Measurements from ENCODE around the gene ZNF629.

ZNF629 gene

DNA sequence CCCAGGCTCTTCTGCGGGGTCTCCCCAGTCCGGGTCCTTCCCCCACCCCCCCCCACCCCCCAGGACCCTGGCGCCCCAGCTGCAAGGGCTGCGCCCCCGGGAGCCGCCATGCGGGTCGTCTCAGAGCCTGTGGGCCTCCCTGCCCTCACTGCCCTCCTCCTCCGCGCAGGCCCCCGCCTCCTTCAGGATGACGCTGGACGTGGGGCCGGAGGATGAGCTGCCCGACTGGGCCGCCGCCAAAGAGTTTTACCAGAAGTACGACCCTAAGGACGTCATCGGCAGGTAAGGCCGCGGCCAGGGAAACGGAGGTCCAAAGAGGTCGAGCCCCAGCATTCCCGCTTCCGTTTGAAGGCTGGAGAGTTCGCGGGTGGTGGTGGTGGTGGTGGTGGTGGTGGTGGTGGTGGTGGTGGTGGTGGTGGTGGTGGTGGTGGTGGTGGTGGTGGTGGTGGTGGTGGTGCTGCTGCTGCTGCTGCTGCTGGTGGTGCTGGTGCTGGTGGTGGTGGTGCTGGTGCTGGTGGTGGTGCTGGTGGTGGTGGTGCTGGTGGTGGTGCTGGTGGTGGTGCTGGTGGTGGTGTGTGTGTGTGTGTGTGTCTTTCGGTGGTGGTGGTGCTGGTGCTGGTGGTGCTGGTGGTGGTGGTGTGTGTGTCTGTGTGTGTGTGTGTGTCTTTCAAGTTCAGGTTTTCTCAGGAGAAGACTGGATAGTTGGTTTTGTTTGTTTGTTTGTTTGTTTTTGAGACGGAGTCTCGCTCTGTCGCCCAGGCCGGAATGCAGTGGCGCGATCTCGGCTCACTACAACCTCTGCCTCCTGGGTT, 38.2 kb downstream of the ZNF629 start:
- no peak for DNase-seq (ENCODE audit: low read depth)

DNA sequence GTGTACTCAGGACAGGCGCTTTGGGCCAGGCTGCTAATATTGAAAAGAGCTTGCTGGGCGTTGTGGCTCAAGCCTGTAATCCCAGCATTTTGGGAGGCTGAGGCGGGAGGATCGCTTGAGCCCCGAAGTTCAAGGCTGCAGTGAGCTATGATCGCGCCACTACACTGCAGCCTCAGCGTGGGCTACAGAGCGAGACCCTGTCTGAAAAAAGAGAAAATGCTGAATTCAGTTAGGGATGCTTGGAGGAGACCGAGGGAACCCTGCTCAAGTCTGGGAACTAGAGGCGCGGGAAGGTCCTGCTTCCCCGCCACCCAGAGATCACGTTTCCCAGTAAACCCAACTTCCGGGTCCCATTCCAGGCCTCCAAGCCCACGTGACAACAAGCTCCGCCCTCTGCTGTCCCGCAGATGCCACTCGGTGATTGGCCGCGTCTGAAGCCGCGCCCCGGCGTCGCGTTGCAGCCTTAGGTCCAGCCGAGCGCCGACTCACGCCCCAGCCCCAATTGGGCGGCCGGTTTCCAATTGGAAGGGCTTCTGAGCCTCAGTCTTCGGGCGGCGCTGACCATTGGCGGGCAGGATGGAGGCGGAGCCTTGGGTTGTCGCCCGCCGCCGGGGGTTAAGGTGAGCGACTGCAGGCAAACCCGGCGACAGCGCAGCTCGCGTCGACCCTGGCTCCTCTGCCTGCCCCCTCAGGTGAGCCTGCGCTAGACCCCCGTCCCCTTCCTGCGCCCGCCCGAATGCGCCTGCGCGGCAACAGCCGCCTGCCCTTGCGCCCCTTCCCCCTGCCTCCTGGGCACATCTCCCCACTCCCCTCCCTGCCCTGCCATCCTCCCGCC, 39.0 kb downstream of the ZNF629 start, which contains the start of gene PHKG2:
PHKG2 (plus strand) TSS at position 627 of the 835 bp plus-strand sequence. CDS start 396 bp downstream, outside the sequence.
- DNase-seq (ENCODE audit: low read depth) = peak; percentile 95

DNA sequence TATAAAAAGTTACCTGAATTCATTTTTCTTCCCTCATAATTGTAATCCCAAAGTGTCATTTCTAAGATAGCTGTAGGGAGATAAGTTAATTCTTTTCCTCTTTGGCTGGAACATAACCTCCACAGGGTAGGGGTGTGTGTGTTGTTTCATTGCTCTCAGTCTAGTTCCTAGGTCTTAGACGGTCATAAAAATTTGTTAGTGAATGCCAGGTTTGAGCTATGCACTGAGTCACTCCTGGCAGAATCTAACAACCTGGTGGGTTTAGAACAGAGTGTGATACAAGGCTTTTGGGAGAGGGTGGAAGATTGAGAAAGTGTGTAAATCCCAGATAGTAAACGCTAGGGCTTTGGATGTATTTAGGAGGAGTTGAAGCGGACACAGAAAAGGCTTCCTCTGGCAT, 39.7 kb downstream of the ZNF629 start:
- no peak for DNase-seq (ENCODE audit: low read depth)

DNA sequence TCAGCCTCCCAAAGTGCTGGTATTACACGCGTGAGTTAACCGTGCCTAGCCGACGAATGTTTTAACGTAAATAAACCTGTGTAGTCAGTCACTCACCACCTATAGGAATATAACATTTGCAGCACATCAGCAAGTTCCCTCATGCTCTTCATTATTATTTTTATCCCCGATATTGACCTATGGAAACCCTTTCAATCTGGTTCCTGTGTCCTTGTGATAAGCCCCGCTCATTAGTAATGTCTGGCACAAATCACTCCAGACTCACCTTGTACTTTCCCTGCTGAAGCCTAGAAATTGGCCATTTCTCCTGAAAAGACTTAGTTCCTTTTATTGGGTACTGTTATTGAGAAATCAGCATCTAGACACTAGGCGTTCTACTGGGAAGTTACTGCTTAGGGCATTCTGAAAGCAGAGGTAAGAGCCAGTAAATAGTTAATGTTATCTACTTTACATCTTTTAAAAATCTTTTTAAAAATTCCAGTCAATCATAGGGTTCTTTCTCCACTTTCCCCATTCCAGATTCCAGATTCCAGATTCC, 40.3 kb downstream of the ZNF629 start:
- DNase-seq (ENCODE audit: low read depth) = no peak

DNA sequence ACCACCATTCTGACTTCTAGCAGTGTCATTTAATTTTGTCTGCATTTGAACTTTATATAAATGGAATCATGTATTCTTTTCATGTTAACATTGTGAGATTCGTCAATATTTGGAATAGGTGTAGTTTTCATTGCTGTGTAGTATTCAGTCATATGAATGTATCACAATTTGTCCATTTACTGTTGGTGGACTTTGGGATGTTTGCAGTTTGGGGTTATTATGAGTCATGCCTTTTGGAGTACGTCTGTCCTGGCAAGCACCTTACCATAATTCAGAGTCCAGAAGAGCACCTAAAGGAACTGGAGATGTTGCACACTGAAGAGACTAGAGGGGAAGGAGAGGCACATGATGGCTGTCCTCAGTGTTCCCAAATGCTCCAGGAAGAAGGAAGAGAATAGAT, 41.9 kb downstream of the ZNF629 start:
- no peak for DNase-seq (ENCODE audit: low read depth)

DNA sequence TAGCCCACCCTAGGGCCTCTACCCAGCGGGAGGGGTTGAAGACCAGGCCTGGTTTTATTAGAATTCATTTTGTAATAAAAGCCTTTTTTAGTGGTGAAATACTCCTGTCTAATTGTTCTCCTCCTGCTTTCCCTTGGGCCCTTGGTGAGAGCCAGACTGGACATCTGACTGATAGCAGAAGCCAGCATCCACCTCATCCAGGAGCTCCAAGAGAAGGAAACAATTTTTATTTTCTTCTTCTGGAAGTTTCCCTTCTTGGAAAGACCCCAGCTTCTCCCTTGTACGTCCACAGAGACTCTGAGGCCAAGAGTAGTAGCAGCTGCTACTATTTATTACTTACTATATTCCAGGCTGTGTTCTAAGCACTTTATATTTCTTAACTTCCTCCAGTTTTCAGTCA, 42.8 kb downstream of the ZNF629 start:
- DNase-seq (ENCODE audit: low read depth) = no peak

DNA sequence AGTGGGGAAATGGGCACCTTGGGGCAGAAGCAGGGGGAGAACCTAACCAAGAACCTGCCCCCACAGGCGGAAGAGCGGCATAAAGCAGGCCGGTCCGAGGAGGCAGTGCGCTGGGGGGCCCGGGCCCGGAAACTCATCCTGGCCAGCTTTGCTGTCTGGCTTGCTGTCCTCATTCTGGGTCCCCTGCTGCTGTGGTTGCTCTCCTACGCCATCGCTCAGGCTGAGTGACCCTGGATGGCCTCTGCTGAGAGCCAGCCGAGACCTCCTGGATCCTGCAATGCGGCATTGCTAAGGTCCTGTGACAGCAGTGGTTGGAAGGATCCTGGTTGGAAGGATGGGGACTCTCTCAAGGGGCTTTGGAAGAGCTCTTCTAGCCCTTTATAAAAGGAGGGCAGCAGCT, 43.3 kb downstream of the ZNF629 start:
- DNase-seq (ENCODE audit: low read depth) = no peak

DNA sequence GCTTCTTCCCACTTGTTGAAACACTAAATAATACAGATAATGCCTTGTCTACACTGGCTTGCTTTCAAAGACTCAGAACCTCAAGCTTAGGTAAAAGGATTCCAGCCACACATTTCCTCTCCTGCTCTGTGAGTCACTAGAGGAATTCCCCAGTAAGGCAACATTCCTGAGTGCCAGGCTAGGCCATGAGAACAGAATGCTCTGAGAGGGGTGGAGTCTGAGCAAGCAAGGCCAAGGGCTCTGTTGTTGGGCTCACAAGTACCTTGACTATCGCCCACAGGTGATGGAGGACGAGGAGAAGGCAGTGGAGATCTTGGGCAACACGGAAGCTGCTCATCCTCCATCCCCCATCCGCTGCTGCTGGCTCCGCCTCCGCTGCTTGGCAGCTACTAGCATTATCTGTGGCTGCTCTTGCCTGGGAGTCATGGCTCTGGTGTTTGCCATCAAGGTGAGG, 45.5 kb downstream of the ZNF629 start:
- peak; percentile 66 for DNase-seq (ENCODE audit: low read depth)

DNA sequence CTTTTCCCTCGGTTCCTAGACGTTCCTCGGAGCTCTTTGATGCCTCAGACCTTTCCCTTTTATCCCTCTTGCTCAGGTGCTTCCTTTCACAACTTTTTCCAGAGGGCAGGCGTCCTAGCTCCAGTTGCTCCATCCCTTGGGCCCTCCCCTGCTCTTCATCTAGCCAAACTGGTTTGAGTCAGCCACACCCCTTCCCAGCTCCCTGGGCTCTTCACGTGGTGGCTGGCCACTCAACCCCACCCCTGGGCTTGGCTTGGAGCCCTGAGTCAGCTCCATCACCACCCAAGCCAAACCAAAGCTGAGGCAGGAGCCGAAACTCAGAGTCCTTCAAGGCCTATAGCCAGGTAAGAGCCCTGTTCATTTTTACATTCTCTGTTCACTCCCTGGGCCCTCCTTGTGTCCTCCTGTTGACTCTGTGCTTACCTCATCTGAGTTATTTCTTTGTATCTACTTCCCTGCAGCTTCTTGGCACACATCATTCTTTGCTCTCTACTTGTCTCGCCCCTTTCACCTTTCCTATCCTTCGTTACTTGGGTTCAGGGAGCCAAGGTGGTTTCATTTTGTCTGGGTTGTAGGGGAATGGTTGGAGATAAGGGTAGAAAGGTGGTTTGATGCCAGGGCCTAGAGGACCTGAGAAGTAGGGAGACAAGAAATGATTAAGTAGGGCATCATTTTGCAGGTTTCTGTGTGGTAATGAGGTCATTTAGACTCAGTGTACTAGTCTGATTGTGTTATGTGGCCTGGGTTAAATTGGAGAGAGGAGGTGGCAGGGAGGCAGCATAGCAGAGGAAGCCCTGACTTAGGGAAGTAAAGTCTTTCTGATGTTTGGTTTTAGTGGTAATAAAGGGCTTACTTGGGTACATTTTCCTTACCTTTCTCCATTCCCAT, 46.4 kb downstream of the ZNF629 start:
- peak; percentile 62 for DNase-seq (ENCODE audit: low read depth)

DNA sequence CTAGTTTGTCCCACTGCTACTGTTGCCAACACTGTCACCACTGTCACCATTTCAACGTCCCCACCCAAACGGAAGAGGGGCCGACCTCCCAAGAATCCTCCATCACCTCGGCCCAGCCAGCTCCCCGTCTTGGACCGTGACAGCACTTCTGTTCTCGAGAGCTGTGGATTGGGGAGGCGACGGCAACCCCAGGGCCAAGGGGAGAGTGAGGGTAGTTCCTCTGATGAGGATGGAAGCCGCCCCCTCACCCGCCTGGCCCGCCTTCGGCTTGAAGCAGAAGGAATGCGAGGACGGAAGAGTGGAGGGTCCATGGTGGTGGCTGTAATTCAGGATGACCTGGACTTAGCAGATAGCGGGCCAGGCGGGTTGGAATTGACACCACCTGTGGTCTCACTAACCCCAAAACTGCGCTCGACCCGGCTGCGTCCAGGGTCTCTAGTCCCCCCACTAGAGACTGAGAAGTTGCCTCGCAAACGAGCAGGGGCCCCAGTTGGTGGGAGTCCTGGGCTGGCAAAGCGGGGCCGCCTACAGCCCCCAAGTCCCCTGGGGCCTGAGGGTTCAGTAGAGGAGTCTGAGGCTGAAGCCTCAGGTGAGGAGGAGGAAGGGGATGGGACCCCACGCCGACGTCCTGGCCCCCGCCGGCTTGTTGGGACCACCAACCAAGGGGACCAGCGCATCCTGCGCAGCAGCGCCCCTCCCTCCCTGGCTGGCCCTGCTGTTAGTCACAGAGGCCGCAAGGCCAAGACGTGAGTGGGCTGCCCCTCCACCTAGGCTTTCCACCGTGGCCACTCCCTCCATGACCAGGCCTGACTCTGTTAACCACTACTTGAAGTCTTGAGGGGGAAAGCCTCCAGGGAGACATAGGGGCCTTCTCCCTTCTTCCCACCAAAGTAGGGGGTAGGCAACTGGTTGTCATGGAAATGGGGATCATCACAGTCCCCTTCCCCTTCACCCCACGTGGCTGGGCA, 47.7 kb downstream of the ZNF629 start:
- DNase-seq (ENCODE audit: low read depth) = no peak

DNA sequence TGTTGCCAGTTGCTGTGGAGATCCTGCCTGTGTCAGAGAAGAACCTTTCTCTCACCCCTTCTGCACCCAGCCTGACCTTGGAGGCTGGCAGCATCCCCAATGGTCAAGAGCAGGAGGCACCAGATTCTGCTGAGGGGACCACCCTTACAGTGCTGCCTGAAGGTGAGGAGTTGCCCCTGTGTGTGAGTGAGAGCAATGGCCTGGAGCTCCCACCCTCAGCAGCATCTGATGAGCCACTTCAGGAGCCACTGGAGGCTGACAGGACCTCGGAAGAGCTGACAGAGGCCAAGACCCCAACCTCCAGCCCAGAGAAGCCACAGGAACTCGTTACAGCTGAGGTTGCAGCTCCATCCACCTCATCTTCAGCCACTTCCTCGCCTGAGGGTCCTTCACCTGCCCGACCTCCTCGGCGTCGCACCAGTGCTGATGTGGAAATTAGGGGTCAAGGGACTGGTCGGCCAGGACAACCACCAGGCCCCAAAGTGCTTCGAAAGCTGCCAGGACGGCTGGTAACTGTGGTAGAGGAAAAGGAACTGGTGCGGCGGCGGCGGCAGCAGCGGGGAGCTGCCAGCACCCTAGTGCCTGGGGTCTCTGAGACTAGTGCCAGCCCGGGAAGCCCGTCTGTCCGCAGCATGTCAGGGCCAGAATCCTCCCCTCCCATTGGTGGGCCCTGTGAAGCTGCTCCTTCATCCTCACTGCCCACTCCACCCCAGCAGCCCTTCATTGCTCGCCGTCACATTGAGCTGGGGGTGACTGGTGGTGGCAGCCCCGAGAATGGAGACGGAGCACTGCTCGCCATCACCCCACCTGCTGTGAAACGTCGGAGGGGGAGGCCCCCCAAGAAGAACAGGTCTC, 49.0 kb downstream of the ZNF629 start:
- DNase-seq (ENCODE audit: low read depth) = no peak

DNA sequence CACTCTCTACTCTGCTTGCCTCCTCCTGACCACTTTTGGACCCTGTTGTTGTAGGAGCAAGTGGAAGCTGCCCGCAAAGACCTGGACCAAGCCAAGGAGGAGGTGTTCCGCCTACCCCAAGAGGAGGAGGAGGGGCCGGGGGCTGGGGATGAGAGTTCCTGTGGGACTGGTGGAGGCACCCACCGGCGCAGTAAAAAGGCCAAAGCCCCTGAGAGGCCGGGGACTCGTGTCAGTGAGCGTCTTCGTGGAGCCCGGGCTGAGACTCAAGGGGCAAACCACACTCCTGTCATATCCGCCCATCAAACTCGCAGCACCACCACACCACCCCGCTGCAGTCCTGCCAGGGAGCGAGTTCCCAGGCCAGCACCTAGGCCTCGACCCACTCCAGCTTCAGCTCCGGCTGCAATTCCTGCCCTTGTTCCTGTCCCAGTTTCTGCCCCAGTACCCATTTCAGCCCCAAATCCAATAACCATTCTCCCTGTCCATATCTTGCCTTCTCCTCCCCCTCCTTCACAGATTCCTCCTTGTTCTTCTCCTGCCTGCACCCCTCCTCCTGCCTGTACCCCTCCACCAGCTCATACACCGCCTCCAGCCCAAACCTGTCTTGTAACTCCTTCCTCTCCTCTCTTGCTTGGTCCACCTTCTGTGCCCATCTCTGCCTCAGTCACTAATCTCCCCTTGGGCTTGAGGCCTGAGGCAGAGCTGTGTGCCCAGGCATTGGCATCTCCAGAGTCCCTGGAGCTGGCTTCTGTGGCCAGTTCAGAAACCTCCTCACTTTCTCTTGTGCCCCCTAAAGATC, 49.8 kb downstream of the ZNF629 start:
- DNase-seq (ENCODE audit: low read depth) = no peak

DNA sequence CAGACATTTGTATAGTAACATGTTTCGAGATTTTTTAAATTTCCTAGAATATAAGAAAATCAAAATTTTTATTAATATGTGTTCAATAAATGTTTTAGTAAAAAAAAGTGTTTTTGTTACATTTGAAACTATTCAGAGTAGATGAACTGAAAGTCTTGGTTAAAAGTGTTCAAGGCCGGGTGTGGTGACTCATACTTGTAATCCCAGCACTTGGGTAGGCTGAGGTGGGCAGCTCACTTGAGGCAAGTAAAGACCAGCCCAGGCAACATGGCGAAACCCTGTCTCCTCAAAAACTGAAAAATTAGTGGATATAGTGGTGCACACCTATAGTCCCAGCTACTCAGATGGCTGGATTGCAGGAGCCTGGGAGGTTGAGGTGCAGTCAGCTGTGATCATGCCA, 55.6 kb downstream of the ZNF629 start:
- DNase-seq (ENCODE audit: low read depth) = no peak

DNA sequence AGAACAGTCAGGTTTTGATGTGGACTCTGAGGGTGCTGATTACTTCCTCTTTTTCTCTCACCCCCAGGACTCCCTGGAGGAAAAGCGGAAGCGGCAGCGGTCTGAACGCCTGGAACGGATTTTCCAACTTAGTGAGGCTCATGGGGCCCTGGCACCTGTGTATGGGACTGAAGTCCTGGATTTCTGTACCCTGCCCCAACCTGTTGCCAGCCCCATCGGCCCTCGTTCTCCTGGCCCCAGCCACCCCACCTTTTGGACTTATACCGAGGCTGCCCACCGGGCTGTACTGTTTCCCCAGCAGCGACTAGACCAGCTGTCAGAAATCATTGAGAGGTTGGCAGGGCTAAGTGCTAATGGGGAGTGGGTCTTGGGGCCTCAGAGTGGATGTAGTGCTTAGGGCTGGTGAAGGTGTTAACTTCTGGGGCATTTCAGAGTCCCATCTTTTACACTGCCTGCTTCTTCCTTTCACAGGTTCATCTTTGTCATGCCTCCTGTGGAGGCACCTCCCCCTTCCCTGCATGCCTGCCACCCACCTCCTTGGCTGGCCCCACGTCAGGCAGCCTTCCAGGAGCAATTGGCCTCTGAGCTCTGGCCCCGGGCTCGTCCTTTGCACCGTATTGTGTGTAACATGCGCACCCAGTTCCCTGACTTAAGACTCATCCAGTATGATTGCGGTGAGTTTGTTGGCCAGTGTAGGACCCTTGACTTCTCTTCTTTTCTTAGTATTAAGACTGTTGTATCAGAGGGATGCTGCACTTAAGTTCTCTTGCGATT, 57.9 kb downstream of the ZNF629 start:
- no peak for DNase-seq (ENCODE audit: low read depth)

All from HS-27A (cell line).